Measurements from ENCODE around the gene SIAH1.

- TF ChIP-seq CTCF (IDR thresholded peaks at IDR 0.05) (no peak), POLR2A (IDR thresholded peaks at IDR 0.05) (no peak)
These were observed 30.0 kb downstream of the SIAH1 start for GRCh38 chr16:48354877-48355855.

All from right lobe of liver (tissue), 4 donors.